ENCODE results near the gene IFT122. TPM values are rescaled to one million over a fixed set of nuclear protein-coding genes. Genes with fewer than 3 reads are reported as not detected.

IFT122 gene
- total and polyA plus RNA-seq, 2 donors from 2014 or later, result 18.4 to 59.2 TPM

- H3K36me3 ChIP-seq (ENCODE audit: control insufficient read depth in 2 of 3, insufficient read depth in 3 of 3, low read length in 3 of 3), result peaks cover 0 to 17% (median 6%) of the 10 kb centered on the region in 3 donors
- no peak overlapping the region for H3K4me3 ChIP-seq (ENCODE audit: low read length in 3 of 3)
- no peak overlapping the region for H3K9ac ChIP-seq (ENCODE audit: low read length in 3 of 3)
- TF ChIP-seq CTCF (IDR thresholded peaks at IDR 0.05; ENCODE audit: borderline replicate concordance, extremely low read depth, insufficient read depth), result no peak
- DNase-seq (no peak), FAIRE-seq (no peak)
- H3K9me3 ChIP-seq (ENCODE audit: control insufficient read depth in 2 of 3, insufficient read depth in 1 of 3, low read length in 3 of 3), result no peaks in the 10 kb centered on the region
- H3K4me1 ChIP-seq (ENCODE audit: control insufficient read depth in 2 of 3, insufficient read depth in 2 of 3, low read depth in 1 of 3, low read length in 3 of 3), result no peaks in the 10 kb centered on the region
- no peak overlapping the region for H3K27ac ChIP-seq (ENCODE audit: low read depth in 2 of 2, low read length in 2 of 2)
- intact Hi-C loops (cut with DNase I), result no loop called here
- H3K27me3 ChIP-seq (ENCODE audit: control insufficient read depth, insufficient read depth, low read length), result no peaks in the 10 kb centered on the region
Measured at GRCh38 chr3:129517516-129517915, 77.5 kb downstream of the IFT122 start.

- Histone ChIP-seq H3K4me3 (ENCODE audit: low read length in 3 of 3) (no peak overlapping the region), H3K9ac (ENCODE audit: low read length in 3 of 3) (no peak overlapping the region), H3K27me3 (ENCODE audit: control insufficient read depth, insufficient read depth, low read length) (no peaks in the 10 kb centered on the region), H3K36me3 (ENCODE audit: control insufficient read depth in 2 of 3, insufficient read depth in 3 of 3, low read length in 3 of 3) (peaks cover 0 to 11% (median 2%) of the 10 kb centered on the region in 3 donors), H3K9me3 (ENCODE audit: control insufficient read depth in 2 of 3, insufficient read depth in 1 of 3, low read length in 3 of 3) (no peaks in the 10 kb centered on the region), H3K27ac (ENCODE audit: low read depth in 2 of 2, low read length in 2 of 2) (no peak overlapping the region), H3K4me1 (ENCODE audit: control insufficient read depth in 2 of 3, insufficient read depth in 2 of 3, low read depth in 1 of 3, low read length in 3 of 3) (no peaks in the 10 kb centered on the region)
- FAIRE-seq (no peak), DNase-seq (no peak)
- intact Hi-C loops (cut with DNase I), result no loop called here
- no peak for TF ChIP-seq CTCF (IDR thresholded peaks at IDR 0.05; ENCODE audit: borderline replicate concordance, extremely low read depth, insufficient read depth)
Measured at GRCh38 chr3:129518038-129518561, 78.1 kb downstream of the IFT122 start.

- intact Hi-C loops (cut with DNase I), result no loop called here
- Histone ChIP-seq H3K4me1 (ENCODE audit: control insufficient read depth in 2 of 3, insufficient read depth in 2 of 3, low read depth in 1 of 3, low read length in 3 of 3) (no peaks in the 10 kb centered on the region), H3K9me3 (ENCODE audit: control insufficient read depth in 2 of 3, insufficient read depth in 1 of 3, low read length in 3 of 3) (no peaks in the 10 kb centered on the region), H3K27ac (ENCODE audit: low read depth in 2 of 2, low read length in 2 of 2) (no peak overlapping the region), H3K4me3 (ENCODE audit: low read length in 3 of 3) (no peak overlapping the region), H3K36me3 (ENCODE audit: control insufficient read depth in 2 of 3, insufficient read depth in 3 of 3, low read length in 3 of 3) (peaks cover 0 to 11% (median 0%) of the 10 kb centered on the region in 3 donors), H3K9ac (ENCODE audit: low read length in 3 of 3) (no peak overlapping the region), H3K27me3 (ENCODE audit: control insufficient read depth, insufficient read depth, low read length) (no peaks in the 10 kb centered on the region)
- DNase-seq (no peak), FAIRE-seq (no peak)
- no peak for TF ChIP-seq CTCF (IDR thresholded peaks at IDR 0.05; ENCODE audit: borderline replicate concordance, extremely low read depth, insufficient read depth)
Measured at GRCh38 chr3:129518581-129518980, 78.6 kb downstream of the IFT122 start.

GRCh38 chr3:129519449-129519848, 79.4 kb downstream of the IFT122 start:
- no peak for DNase-seq
- Histone ChIP-seq H3K9ac (ENCODE audit: low read length in 3 of 3) (no peak overlapping the region), H3K27me3 (ENCODE audit: control insufficient read depth, insufficient read depth, low read length) (no peaks in the 10 kb centered on the region), H3K4me1 (ENCODE audit: control insufficient read depth in 2 of 3, insufficient read depth in 2 of 3, low read depth in 1 of 3, low read length in 3 of 3) (no peaks in the 10 kb centered on the region), H3K4me3 (ENCODE audit: low read length in 3 of 3) (no peak overlapping the region), H3K9me3 (ENCODE audit: control insufficient read depth in 2 of 3, insufficient read depth in 1 of 3, low read length in 3 of 3) (no peaks in the 10 kb centered on the region), H3K27ac (ENCODE audit: low read depth in 2 of 2, low read length in 2 of 2) (no peak overlapping the region), H3K36me3 (ENCODE audit: control insufficient read depth in 2 of 3, insufficient read depth in 3 of 3, low read length in 3 of 3) (peaks cover 0 to 6% (median 0%) of the 10 kb centered on the region in 3 donors)
- no peak for TF ChIP-seq CTCF (IDR thresholded peaks at IDR 0.05; ENCODE audit: borderline replicate concordance, extremely low read depth, insufficient read depth)
- intact Hi-C loops (cut with DNase I), result no loop called here
- no peak for FAIRE-seq
